ENCODE measurements around the gene TCTN2.

GRCh38 chr12:123670882-123671728, at the start of gene TCTN2:
- TF ChIP-seq CTCF (conservative IDR thresholded peaks at IDR 0.05 in 1 of 2, IDR thresholded peaks at IDR 0.05 in 1 of 2; ENCODE audit: extremely low read depth in 1 of 2, insufficient read depth in 1 of 2, low read depth in 1 of 2, low read length in 2 of 2) (no peak), EZH2 (IDR thresholded peaks at IDR 0.05; ENCODE audit: borderline replicate concordance, low read length) (no peak)

Data from mammary epithelial cell (primary cell).